Transverse colon (tissue), 3 donors: ENCODE results near the gene OR4P4.

Source experiments
- CTCF ChIP-seq, 5 experiments: fragments of 200-600 bp in 3 of 5; fragments of 450-650 bp in 2 of 5; sonication (generic) in 3 of 5; IDR thresholded peaks; 1 replicate in 2 of 5; 2 replicates in 3 of 5; pipeline ENCODE4 v1.5.1; 2016 to 2017; ENCODE audit warnings: antibody characterized with exemption in 5 of 5, inconsistent platforms in 3 of 5, mild to moderate bottlenecking in 2 of 5, moderate library complexity in 1 of 5
- EP300 ChIP-seq: sonication (generic); formaldehyde crosslinking; IDR thresholded peaks from one replicate; pipeline ENCODE4 v1.6.1; 2017; ENCODE audit warnings: antibody characterized with exemption, low read depth

GRCh38 chr11:55652560-55652959 is 17.6 kb downstream of the OR4P4 start:
- TF ChIP-seq CTCF (IDR thresholded peaks at IDR 0.05) = no peak
- TF ChIP-seq EP300 = no peak
